Lower leg skin (tissue), 4 donors: ENCODE measurements around the gene CEP55. TPM values are rescaled to one million over a fixed set of nuclear protein-coding genes. Genes with fewer than 3 reads are reported as not detected.
"Not testable (repeated sequence)": the region's sequence is repeated elsewhere in the genome, so short reads cannot be mapped to it uniquely, and the experiment has no call there.

Source experiments
- DNase-seq, 2 donors: peaks; one replicate each; pipeline ENCODE4 v3.0.0-alpha.2; 2019; ENCODE audit warnings: low spot score in 2 of 2
- H3K4me3 ChIP-seq: fragments of 200-600 bp; sonication (generic); 2 replicates; pipeline ENCODE4 v1.5.1; 2017; ENCODE audit warnings: mild to moderate bottlenecking, low read depth; ENCODE audit not compliant: poor library complexity, severe bottlenecking
- CTCF ChIP-seq, 3 donors: fragments of 450-650 bp; IDR thresholded peaks; one replicate each; pipeline ENCODE4 v1.5.1; 2016; ENCODE audit warnings: antibody characterized with exemption in 3 of 3, mild to moderate bottlenecking in 3 of 3, moderate library complexity in 2 of 3
- POLR2A ChIP-seq, 2 donors: fragments of 450-650 bp; IDR thresholded peaks; one replicate each; pipeline ENCODE4 v1.6.1; 2016 to 2017; ENCODE audit warnings: antibody characterized with exemption in 2 of 2, mild to moderate bottlenecking in 1 of 2, moderate library complexity in 1 of 2
- WGBS, 2 donors: methylation state at CpG; one replicate each; pipeline ENCODE4 v1.1.5; 2018; 5-methylcytosine and 5-hydroxymethylcytosine counted together
- intact Hi-C: fragments of 100-400 bp; cut with DNase I; formaldehyde crosslinking; loops from one replicate; pipeline ENCODE4 v1.15.0; 2023; ENCODE audit warnings: low total_unique reads
- total RNA-seq, 4 donors: library from RNA; depleted of rRNA; stranded (reverse); fragments of >200 nt; gene quantifications; one replicate each; pipeline ENCODE4 v1.1.0, GENCODE V29; 2016

Gene CEP55
- total RNA-seq, 4 donors from 2014 or later, result 0.29 to 3.3 (median 1.7) TPM

- intact Hi-C loops, result no loop called here
- TF ChIP-seq POLR2A (IDR thresholded peaks at IDR 0.05) (no peak), CTCF (IDR thresholded peaks at IDR 0.05) (no peak)
- 55 to 58% methylated on average over 23 of the region's 23 CpGs for WGBS, 2 donors
- no peak for DNase-seq
- no peak overlapping the region for H3K4me3 ChIP-seq
Measured at GRCh38 chr10:93541402-93542357, 45.3 kb downstream of the CEP55 start.

GRCh38 chr10:93542358-93542791, 46.0 kb downstream of the CEP55 start:
- WGBS, 2 donors, result 14 to 18% methylated on average over 10 of the region's 10 CpGs

GRCh38 chr10:93546995-93547394, 50.6 kb downstream of the CEP55 start:
- intact Hi-C loops, H3K4me3 ChIP-seq, DNase-seq: not testable (repeated sequence)
- WGBS, 2 donors, result 84% methylated on average over 8 of the region's 8 CpGs

More at GRCh38 chr10:93542358-93542791, 46.0 kb downstream of the CEP55 start:
- intact Hi-C loops, result no loop called here
- H3K4me3 ChIP-seq, result no peak overlapping the region
- TF ChIP-seq CTCF (IDR thresholded peaks at IDR 0.05) (no peak), POLR2A (IDR thresholded peaks at IDR 0.05) (no peak)
- DNase-seq, result no peak

GRCh38 chr10:93547522-93547921, 51.1 kb downstream of the CEP55 start:
- no peak for TF ChIP-seq POLR2A (IDR thresholded peaks at IDR 0.05)
- no peak for TF ChIP-seq CTCF (IDR thresholded peaks at IDR 0.05)
- H3K4me3 ChIP-seq, result no peak overlapping the region
- intact Hi-C loops, result no loop called here
- no peak for DNase-seq

- H3K4me3 ChIP-seq, result no peak overlapping the region
- intact Hi-C loops, result no loop called here
- DNase-seq, result no peak
- TF ChIP-seq POLR2A (IDR thresholded peaks at IDR 0.05), result no peak
- WGBS, 2 donors, result 76 to 93% methylated on average over 5 of the region's 5 CpGs
Measured at GRCh38 chr10:93548376-93549071, 52.1 kb downstream of the CEP55 start.

- intact Hi-C loops, result no loop called here
- 83 to 88% methylated on average over 4 of the region's 4 CpGs for WGBS, 2 donors
- TF ChIP-seq CTCF (IDR thresholded peaks at IDR 0.05), result no peak
- no peak for TF ChIP-seq POLR2A (IDR thresholded peaks at IDR 0.05)
- DNase-seq, result no peak
- H3K4me3 ChIP-seq, result no peak overlapping the region
Measured at GRCh38 chr10:93550606-93551005, 54.2 kb downstream of the CEP55 start.
